Measurements from ENCODE around the gene NME3.
"Not testable (repeated sequence)": the region's sequence is repeated elsewhere in the genome, so short reads cannot be mapped to it uniquely, and the experiment has no call there.

Gene NME3

GRCh38 chr16:1741553-1742165 is 29.7 kb downstream of the NME3 start:
- no peak overlapping the region for H3K4me3 ChIP-seq (ENCODE audit: low read depth, low read length)
- DNase-seq (ENCODE audit: low read depth): no peak
- TF ChIP-seq, protein P1, sequence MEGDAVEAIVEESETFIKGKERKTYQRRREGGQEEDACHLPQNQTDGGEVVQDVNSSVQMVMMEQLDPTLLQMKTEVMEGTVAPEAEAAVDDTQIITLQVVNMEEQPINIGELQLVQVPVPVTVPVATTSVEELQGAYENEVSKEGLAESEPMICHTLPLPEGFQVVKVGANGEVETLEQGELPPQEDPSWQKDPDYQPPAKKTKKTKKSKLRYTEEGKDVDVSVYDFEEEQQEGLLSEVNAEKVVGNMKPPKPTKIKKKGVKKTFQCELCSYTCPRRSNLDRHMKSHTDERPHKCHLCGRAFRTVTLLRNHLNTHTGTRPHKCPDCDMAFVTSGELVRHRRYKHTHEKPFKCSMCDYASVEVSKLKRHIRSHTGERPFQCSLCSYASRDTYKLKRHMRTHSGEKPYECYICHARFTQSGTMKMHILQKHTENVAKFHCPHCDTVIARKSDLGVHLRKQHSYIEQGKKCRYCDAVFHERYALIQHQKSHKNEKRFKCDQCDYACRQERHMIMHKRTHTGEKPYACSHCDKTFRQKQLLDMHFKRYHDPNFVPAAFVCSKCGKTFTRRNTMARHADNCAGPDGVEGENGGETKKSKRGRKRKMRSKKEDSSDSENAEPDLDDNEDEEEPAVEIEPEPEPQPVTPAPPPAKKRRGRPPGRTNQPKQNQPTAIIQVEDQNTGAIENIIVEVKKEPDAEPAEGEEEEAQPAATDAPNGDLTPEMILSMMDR (IDR thresholded peaks at IDR 0.05; ENCODE audit: insufficient read depth, low read depth, low read length, missing control alignments): no peak

DNA sequence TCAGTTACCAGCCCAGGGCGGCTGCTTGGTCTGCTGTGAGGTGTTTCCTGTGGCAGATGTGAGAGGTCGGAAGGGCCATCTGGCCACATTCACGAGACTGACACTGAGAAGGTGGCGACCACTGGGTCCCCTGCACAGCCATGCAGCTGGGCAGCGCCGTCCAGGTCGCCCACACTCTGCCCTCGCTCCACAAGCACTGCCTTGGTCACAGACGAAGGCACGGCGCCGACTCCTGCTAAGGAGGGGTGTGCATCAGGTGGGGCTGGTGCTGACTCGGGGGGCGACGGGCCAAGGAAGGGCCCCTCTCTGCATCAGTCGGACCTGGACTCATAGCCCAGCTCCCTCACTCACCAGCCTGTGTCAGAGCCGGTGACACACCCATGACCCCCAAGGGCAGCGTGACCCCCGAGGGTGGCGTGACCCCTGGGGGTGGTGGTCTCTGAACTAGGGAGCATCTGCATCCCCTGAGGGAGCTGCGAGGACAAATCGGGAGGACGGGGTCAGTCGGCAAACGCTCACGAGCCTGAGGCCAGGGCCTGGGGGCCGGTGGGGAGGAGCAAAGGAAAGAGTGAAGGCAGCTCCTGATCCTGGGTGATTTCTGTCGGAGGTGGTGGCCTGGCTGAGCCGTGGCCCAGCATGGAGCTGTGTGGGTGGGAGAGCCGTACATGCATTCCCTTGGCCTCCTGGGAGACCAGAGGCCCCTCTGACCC is 30.4 kb downstream of the NME3 start:
- TF ChIP-seq, protein P1 (IDR thresholded peaks at IDR 0.05; ENCODE audit: insufficient read depth, low read depth, low read length, missing control alignments): no peak
- H3K4me3 ChIP-seq (ENCODE audit: low read depth, low read length): no peak overlapping the region
- DNase-seq (ENCODE audit: low read depth): no peak

DNA sequence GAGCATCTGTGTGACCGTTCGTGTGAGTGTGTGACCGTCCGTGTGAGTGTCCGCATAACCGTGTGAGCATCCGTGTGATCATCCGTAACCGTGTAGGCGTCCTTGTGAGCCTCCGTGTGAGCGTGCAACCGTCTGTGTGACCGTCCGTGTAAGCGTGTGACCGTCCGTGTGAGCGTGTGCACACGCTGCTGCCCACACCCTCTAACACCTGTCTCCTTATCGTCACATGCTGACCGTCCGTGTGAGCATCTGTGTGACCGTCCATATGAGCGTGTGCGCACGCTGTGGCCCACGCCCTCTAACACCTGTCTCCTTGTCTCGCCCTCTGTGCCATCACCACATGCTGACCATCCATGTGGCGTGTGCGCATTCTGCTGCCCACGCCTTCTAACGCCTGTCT is 31.1 kb downstream of the NME3 start:
- no peak overlapping the region for H3K4me3 ChIP-seq (ENCODE audit: low read depth, low read length)
- TF ChIP-seq, protein P1 (IDR thresholded peaks at IDR 0.05; ENCODE audit: insufficient read depth, low read depth, low read length, missing control alignments): no peak

GRCh38 chr16:1734816-1735215 is 36.5 kb downstream of the NME3 start:
- TF ChIP-seq, protein P1 (IDR thresholded peaks at IDR 0.05; ENCODE audit: insufficient read depth, low read depth, low read length, missing control alignments): no peak
- no peak for DNase-seq (ENCODE audit: low read depth)
- H3K4me3 ChIP-seq (ENCODE audit: low read depth, low read length): no peak overlapping the region

More for the DNA sequence above, 31.1 kb downstream of the NME3 start:
- no peak for DNase-seq (ENCODE audit: low read depth)

- DNase-seq (ENCODE audit: low read depth): no peak
- TF ChIP-seq, protein P1 (IDR thresholded peaks at IDR 0.05; ENCODE audit: insufficient read depth, low read depth, low read length, missing control alignments): no peak
- no peak overlapping the region for H3K4me3 ChIP-seq (ENCODE audit: low read depth, low read length)
Observed at GRCh38 chr16:1734123-1734522, 37.2 kb downstream of the NME3 start.

GRCh38 chr16:1732551-1732987 is 38.8 kb downstream of the NME3 start:
- not testable (repeated sequence) for DNase-seq (ENCODE audit: low read depth); H3K4me3 ChIP-seq (ENCODE audit: low read depth, low read length)

DNA sequence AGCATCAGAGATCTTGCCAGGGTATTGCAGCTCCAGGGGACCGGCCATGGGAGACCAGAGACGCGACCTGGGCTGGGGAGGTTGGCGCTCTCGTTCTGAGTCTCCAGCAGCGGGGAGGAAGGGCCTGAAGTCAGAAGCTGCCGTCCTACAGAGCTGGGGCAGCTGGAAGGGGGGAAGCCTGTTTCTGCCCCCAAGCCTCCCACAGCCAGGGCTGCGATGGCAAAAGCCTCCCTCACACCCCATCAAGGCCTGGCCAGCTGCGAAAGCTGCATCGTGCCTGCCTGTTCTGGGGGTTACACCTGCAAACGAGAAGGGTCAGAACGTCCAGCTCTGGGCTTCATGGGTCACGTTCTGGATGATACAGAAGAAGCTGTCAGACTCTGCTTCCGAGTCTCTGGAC is 39.3 kb downstream of the NME3 start:
- H3K4me3 ChIP-seq (ENCODE audit: low read depth, low read length): no peak overlapping the region
- TF ChIP-seq, protein P1 (IDR thresholded peaks at IDR 0.05; ENCODE audit: insufficient read depth, low read depth, low read length, missing control alignments): no peak
- no peak for DNase-seq (ENCODE audit: low read depth)

Measured in GM12865 (cell line).